Stimulated activated naive CD8-positive, alpha-beta T cell treated with anti-CD3 and anti-CD28 coated beads, Interleukin-15, Interleukin-2, amounts not matched to agents 100 ng/mL and 50 ng/mL, for 24 hours (primary cell): Measurements from ENCODE around the gene SLC2A5.
"Not testable (repeated sequence)": the region's sequence is repeated elsewhere in the genome, so short reads cannot be mapped to it uniquely, and the experiment has no call there.

Source experiments
- H3K27ac Mint-ChIP-seq: one replicate; pipeline ENCODE4 v1.8.0; 2021; ENCODE audit warnings: mild to moderate bottlenecking, mixed read lengths
- H3K27me3 Mint-ChIP-seq: one replicate; pipeline ENCODE4 v1.8.0; 2021; ENCODE audit warnings: mixed read lengths
- H3K36me3 Mint-ChIP-seq: one replicate; pipeline ENCODE4 v1.8.0; 2021; ENCODE audit warnings: low read depth, mixed read lengths
- H3K4me1 Mint-ChIP-seq: one replicate; pipeline ENCODE4 v1.8.0; 2021; ENCODE audit warnings: low read depth, mixed read lengths
- H3K4me3 Mint-ChIP-seq: one replicate; pipeline ENCODE4 v1.8.0; 2021; ENCODE audit warnings: mild to moderate bottlenecking, mixed read lengths
- H3K9me3 Mint-ChIP-seq: one replicate; pipeline ENCODE4 v1.8.0; 2021; ENCODE audit warnings: mixed read lengths

SLC2A5 gene

DNA sequence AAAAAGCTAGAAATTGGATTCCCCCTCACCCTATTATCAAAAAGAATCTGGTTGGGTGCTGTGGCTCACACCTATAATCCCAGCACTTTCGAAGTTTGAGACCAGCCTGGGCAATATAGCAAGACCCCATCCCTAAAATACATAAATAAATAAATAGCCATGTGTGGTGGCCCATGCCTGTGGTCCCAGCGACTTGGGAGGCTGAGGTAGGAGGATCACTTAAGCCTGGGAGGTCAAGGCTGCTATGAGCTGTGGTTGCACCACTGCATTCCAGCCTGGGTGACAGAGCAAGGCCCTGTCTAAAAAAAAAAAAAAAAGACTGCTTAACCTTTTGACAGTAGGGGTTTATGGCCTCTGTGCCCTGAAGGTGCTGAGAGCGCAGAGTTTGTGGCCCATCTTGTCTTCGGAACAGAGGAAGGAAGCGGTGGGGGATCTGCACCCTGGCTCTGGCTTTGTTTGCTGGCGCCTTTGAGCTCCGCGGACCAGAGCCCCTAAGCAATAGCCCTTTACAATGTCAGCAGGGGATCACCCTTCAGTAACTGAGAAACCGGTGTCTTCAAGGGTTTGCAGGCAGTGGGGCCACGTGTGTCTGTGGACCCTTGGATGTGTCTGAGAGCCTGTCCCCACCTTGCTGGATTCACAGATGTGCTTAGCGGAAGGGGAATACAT is 65.3 kb downstream of the SLC2A5 start:
- H3K4me3 Mint-ChIP-seq: peak overlapping the region; percentile 48
- H3K36me3 Mint-ChIP-seq: no peaks in the 10 kb centered on the region
- H3K4me1 Mint-ChIP-seq: peaks cover 12% of the 10 kb centered on the region
- no peak overlapping the region for H3K27ac Mint-ChIP-seq
- H3K27me3 Mint-ChIP-seq: no peaks in the 10 kb centered on the region
- H3K9me3 Mint-ChIP-seq: no peaks in the 10 kb centered on the region

DNA sequence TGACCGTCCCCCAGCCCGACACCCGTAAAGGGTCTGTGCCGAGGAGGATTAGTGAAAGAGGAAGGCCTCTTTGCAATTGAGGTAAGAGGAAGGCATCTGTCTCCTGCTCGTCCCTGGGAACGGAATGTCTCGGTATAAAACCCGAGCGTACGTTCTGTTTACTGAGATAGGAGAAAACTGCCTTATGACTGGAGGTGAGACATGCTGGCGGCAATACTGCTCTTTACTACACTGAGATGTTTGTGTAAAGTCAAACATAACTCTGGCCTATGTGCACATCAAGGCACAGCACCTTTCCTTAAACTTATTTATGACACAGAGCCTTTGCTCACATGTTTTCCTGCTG is 67.2 kb downstream of the SLC2A5 start:
- not testable (repeated sequence) for H3K27me3 Mint-ChIP-seq, H3K27ac Mint-ChIP-seq, H3K36me3 Mint-ChIP-seq, H3K9me3 Mint-ChIP-seq, H3K4me3 Mint-ChIP-seq
- peaks cover 12% of the 10 kb centered on the region for H3K4me1 Mint-ChIP-seq

DNA sequence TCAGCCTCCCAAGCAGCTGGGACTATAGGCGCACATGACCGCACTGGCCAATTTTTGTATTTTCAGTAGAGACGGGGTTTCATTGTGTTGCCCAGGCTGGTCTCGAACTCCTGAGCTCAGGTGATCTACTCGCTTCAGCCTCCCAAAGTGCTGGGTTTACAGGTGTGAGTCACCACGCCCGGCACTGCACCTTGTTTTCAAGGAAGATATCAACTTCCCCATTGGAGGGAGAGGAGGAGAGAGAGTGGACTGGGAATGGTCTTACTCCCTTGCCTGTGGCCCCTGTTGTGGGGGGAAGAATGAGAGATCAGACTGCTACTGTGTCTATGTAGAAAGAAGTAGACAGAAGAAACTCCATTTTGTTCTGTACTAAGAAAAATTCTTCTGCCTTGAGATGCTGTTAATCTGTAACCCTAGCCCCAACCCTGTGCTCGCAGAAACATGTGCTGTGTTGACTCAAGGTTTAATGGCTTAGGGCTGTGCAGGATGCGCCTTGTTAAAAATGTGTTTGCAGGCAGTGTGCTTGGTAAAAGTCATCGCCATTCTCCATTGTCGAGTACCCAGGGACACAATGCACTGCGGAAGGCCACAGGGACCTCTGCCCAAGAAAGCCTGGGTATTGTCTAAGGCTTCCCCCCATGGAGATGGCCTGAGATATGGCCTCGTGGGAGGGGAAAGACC is 67.8 kb downstream of the SLC2A5 start:
- not testable (repeated sequence) for H3K9me3 Mint-ChIP-seq, H3K27me3 Mint-ChIP-seq, H3K27ac Mint-ChIP-seq, H3K4me3 Mint-ChIP-seq, H3K36me3 Mint-ChIP-seq
- H3K4me1 Mint-ChIP-seq: peaks cover 12% of the 10 kb centered on the region

DNA sequence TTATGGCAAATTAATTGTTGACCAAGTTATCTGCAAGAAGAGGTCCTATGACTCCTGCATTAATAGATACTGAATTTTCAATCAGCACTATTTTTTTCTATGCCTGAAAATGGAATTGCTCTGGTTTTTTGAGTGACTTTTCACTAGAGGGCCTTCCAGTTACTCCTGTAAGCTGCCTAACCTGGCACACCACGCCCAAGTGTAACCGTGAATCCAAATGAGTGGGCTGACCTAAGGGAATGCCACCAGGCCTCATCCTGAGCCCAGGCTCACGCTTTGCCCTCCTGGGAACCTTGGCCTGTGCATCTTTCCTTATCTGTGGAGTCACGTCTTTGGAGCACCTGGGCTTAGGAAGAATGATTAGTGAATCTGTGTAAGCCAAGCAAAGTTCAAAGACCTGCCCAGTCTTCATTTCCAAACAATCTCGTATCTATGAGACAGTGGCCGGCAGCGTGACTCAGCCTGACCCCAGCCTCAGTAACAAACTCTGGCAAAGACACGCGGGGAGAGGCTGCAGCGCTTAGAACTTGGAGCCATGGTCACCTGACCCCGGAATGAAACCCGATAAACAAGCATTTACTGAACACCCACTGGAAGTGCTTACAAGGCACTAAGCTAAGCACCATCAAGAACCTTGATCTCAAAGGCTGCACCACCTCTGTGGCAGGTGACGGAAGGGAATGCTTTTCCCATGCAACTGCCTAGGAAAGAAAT is 75.3 kb downstream of the SLC2A5 start:
- H3K27me3 Mint-ChIP-seq, H3K4me3 Mint-ChIP-seq, H3K36me3 Mint-ChIP-seq, H3K4me1 Mint-ChIP-seq, H3K9me3 Mint-ChIP-seq, H3K27ac Mint-ChIP-seq: not testable (repeated sequence)

DNA sequence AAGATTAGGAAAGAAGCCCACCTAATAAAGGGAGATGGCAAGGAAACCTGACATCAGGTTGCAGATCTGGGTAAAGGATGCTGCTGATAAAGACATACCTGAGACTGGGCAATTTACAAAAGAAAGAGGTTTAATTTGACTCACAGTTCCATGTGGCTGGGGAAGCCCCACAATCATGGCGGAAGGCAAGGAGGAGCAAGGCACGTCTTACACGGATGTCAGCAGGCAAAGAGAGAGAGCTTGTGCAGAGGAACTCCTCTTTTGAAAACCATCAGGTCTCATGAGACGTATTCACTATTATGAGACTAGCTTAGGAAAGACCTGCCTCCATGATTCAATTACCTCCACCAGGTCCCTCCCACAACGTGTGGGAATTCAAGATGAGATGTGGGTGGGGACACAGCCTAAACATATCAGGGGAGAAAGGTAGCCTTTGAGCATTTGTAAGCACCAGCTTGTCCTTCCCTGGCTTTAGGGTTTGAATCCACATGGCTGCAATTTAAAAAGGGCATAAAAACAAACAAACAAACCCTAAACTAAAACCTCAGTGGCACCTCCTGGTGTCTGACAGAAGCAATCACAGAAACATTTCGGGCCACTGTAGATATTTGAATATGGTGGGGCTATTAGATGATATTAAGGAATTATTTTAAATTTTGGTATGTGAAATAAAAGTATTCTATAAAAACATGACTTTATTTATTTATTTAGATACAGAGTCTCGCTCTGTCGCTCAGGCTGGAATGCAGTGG is 76.3 kb downstream of the SLC2A5 start:
- H3K27me3 Mint-ChIP-seq: no peaks in the 10 kb centered on the region
- no peak overlapping the region for H3K27ac Mint-ChIP-seq
- peaks cover 9% of the 10 kb centered on the region for H3K4me1 Mint-ChIP-seq
- no peak overlapping the region for H3K4me3 Mint-ChIP-seq
- H3K36me3 Mint-ChIP-seq: no peaks in the 10 kb centered on the region
- H3K9me3 Mint-ChIP-seq: peaks cover 3% of the 10 kb centered on the region

DNA sequence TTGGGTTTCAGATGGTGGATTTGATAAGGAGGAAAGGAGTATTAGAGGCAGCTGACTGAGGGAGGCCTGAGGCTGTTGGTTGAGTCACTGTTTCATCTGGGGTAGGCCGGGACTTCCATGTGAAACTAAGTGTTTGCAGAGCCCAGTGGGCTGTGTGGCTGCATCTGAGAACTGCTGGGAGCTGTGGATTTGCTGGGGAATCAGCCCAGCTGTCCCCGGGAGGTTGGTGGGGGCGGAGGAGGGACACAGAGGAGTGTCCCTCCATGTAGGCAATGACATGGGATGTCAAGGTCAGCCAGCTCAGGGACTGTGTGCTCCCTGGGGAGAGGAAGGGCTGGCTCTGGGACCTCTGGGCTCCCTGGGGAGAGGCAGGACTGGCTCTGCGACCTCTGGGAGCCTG is 79.6 kb downstream of the SLC2A5 start:
- no peak overlapping the region for H3K4me3 Mint-ChIP-seq
- H3K27me3 Mint-ChIP-seq: no peaks in the 10 kb centered on the region
- no peaks in the 10 kb centered on the region for H3K36me3 Mint-ChIP-seq
- H3K27ac Mint-ChIP-seq: no peak overlapping the region
- H3K4me1 Mint-ChIP-seq: peaks cover 29% of the 10 kb centered on the region
- peaks cover 3% of the 10 kb centered on the region for H3K9me3 Mint-ChIP-seq

DNA sequence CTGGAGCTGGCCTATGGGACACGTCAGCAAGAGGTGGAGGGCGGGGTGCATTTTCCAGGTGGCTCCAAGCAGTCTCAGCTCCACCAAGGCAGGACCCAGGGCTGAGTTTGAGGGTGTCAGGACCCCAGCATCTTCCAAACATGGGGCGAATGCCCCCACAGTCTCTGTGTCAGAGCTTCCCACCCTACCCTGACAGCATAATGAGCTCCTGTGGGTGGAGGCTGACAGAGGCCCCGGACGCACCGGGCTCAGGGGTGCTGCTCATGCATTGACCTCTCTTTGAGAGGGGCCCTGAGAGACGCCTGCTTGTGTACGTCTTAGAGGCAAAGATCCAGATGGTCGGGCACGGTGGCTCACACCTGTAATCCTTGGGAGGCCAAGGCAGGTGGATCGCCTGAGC is 80.4 kb downstream of the SLC2A5 start:
- Mint-ChIP-seq H3K4me1 (peaks cover 33% of the 10 kb centered on the region), H3K27ac (no peak overlapping the region), H3K4me3 (no peak overlapping the region), H3K9me3 (peaks cover 3% of the 10 kb centered on the region), H3K36me3 (no peaks in the 10 kb centered on the region), H3K27me3 (no peaks in the 10 kb centered on the region)

DNA sequence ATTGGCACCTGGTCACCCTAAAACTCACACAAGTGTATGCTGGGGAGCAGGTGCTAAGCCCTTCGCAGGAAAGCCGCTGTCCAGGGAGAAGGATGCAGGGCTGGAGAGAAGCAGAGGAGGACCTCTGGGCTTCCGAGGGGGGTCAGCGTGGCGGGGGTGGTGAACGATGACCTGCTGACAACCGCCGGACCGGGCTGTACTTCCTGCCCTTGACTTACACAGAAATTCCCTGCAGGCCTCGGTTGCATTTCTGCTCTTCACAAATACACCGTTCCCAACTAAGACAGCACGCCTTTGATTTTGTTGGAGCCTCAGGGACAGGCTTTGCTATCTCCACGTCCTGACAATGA is 80.8 kb downstream of the SLC2A5 start:
- no peak overlapping the region for H3K27ac Mint-ChIP-seq
- H3K4me1 Mint-ChIP-seq: peaks cover 37% of the 10 kb centered on the region

DNA sequence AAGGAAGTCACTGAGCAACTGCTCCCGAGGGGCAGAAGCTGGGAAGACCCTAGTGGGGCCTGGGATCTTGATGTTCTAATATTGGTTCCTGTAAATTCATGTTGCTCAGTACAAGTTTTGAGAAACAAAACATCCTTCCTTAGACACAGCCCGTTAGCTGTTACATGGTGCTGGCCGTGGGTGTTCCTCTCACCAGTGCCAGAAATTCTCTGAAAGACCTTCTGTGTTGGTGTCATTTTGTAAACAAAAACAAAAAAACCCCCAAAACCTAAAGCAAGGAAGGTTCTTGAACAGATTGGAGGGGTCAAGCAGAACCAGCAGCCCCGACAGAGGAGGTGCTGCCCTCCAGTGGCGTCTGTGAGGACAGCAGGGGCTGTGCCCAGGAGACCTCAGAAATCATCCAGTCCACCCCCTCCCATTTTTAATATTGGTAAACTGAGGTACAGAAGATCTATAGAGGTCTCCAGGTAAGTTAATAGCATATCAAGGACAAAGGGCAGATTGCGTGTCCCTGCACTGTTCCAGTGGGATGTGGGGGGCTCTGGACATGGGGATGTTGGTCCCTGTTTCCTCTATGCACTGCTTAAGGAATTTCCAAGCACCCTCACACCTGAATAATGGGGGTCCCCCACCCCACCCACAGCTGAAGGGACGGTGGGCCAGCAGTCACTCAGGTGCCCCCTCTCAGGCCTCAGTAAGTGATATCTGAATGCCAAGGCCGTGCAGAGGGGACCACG is 81.4 kb downstream of the SLC2A5 start:
- no peaks in the 10 kb centered on the region for H3K27me3 Mint-ChIP-seq
- H3K4me1 Mint-ChIP-seq: peaks cover 43% of the 10 kb centered on the region
- H3K9me3 Mint-ChIP-seq: peaks cover 3% of the 10 kb centered on the region
- H3K36me3 Mint-ChIP-seq: no peaks in the 10 kb centered on the region
- peak overlapping the region; percentile 67 for H3K27ac Mint-ChIP-seq
- H3K4me3 Mint-ChIP-seq: peak overlapping the region; percentile 30

More for the DNA sequence above, 80.8 kb downstream of the SLC2A5 start:
- Mint-ChIP-seq H3K27me3 (no peaks in the 10 kb centered on the region), H3K4me3 (no peak overlapping the region), H3K36me3 (no peaks in the 10 kb centered on the region), H3K9me3 (peaks cover 3% of the 10 kb centered on the region)

DNA sequence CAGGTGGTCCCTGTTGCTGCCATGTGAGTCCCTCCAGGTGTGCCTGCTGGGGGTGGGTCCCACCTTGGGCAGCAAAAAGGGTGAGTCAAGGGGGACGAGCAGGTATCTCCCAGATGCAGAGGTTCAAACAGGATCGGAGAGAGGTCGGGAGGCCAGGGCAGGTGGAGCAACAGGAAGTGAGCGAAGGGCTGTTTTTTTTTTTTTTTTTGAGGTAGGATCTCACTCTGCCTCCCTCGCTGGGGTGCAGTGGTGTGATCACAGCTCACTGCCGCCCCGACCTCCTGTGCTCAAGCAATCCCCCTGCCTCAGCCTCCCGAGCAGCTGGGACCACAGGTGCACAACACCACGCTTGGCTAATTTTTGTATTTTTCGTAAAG is 82.6 kb downstream of the SLC2A5 start:
- Mint-ChIP-seq H3K4me3 (peak overlapping the region; percentile 56), H3K9me3 (no peaks in the 10 kb centered on the region), H3K4me1 (peaks cover 43% of the 10 kb centered on the region), H3K27me3 (no peaks in the 10 kb centered on the region), H3K27ac (peak overlapping the region; percentile 88), H3K36me3 (no peaks in the 10 kb centered on the region)

DNA sequence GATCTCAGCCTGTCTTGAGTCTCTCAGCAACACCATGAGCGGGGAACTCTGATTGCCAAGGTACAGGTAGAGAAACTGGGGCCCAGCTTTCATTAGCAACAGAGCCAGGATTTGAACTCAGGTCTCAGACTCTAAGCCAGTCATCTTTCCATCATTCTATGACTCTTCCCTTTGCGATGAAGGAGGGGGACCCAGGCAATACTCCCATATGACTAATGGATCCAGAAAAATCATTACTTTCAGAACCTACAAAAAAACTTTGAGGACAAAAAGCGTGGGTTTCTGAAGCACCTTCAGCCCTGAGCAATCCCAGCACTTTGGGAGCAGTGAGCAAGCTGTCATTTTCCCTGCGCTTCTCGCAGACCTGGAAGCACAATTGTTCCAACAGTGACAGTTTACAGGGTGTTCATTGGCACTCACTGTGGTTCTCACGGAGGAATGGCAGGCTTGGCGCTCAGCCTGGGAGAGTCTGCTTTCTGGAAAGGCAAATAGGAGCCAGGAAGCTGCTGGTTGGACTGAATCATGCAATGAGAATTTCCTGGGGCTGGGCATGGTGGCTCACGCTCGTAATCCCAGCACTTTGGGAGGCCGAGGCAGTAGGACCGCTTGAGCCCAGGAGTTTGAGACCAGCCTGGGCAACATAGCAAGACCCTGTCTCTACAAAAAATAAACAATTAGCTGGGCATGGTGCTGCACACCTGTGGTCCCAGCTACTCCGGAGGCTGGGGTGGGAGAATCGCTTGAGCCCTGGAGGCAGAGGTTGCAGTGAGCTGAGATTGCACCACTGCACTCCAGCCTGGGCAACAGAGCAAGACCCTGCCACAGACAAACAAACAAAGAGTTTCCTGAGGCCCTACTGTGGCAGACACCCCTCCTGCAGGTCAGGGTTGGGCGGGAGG is 83.3 kb downstream of the SLC2A5 start:
- Mint-ChIP-seq H3K4me1 (peaks cover 43% of the 10 kb centered on the region), H3K27me3 (no peaks in the 10 kb centered on the region), H3K27ac (peak overlapping the region; percentile 88), H3K36me3 (no peaks in the 10 kb centered on the region), H3K4me3 (peak overlapping the region; percentile 56), H3K9me3 (no peaks in the 10 kb centered on the region)
